WERI-Rb-1 (cell line): ENCODE data around the gene BTBD18.

Experiments
- DNase-seq: peaks from one replicate; pipeline ENCODE4 v3.0.0-alpha.2; 2020
- H3K27ac ChIP-seq: fragments of 250-450 bp; sonication (Bioruptor Pico); 2 replicates; pipeline ENCODE4 v1.5.1; 2020; ENCODE audit warnings: mild to moderate bottlenecking, moderate library complexity
- H3K27me3 ChIP-seq: fragments of 250-450 bp; sonication (Bioruptor Pico); 2 replicates; pipeline ENCODE4 v1.5.1; 2021; ENCODE audit warnings: mild to moderate bottlenecking, low read depth, moderate library complexity; ENCODE audit not compliant: insufficient read depth, severe bottlenecking
- H3K36me3 ChIP-seq: fragments of 250-450 bp; sonication (Bioruptor Pico); 2 replicates; pipeline ENCODE4 v1.5.1; 2020; ENCODE audit warnings: mild to moderate bottlenecking, moderate library complexity
- H3K4me3 ChIP-seq: 2 replicates; pipeline ENCODE4 v1.5.1; 2011; ENCODE audit warnings: low read depth, mild to moderate bottlenecking, control low read depth, low read length
- H3K9me3 ChIP-seq: fragments of 250-450 bp; sonication (Bioruptor Pico); 2 replicates; pipeline ENCODE4 v1.5.1; 2021; ENCODE audit warnings: mild to moderate bottlenecking, moderate library complexity; ENCODE audit not compliant: severe bottlenecking
- CTCF ChIP-seq: IDR thresholded peaks from 2 replicates; pipeline ENCODE4 v1.5.1; 2011; ENCODE audit warnings: low read depth, mild to moderate bottlenecking, control low read depth, inconsistent platforms, low read length

The BTBD18 gene

DNA sequence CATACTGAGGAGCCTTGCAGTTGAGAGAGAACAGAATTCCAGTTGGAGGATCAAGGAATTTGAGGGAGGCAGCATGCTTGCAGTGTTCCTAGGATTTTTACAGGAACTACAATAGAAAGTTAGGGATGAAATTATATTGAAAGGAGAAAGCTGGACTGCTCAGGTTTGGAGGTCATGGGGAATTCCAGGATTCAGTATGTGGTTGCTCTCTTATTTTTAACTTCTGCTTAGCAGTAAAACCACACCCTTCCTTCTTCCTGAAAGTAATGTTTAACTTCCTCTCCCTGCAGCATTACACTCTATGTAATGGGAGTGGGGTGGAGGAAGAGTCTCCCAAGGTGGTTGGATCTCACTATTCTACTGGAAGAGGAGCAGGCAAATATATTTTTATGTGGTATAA is 41.3 kb upstream of the BTBD18 start:
- H3K36me3 ChIP-seq = peaks cover 6% of the 10 kb centered on the region
- no peak overlapping the region for H3K27ac ChIP-seq
- no peaks in the 10 kb centered on the region for H3K27me3 ChIP-seq
- H3K4me3 ChIP-seq = no peak overlapping the region
- DNase-seq = no peak
- no peaks in the 10 kb centered on the region for H3K9me3 ChIP-seq
- TF ChIP-seq CTCF = no peak

DNA sequence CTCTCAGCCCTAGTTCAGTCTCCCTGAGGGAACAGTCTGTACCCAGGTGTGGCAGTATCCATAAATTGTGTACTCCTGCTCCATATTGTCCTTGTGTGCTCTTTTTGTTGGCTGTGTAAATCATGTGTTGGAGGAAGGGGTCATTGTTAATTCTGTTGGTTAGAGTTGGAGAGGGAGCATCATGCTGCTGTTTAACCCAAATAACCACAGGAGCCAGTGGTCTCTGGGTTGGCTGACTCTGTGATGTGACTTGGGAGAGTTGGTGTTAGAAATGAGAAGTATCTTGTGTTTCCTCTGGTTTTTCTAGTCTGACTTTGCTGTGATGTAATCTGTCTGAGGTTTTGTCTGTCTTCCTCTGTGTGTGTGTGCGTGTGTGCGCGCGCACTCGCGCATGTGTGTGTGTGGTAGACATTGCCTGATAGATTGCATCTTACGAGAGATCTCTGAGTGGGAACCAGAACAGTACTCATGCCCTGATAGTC is 40.5 kb upstream of the BTBD18 start:
- H3K4me3 ChIP-seq = no peak overlapping the region
- no peak for DNase-seq
- no peak overlapping the region for H3K27ac ChIP-seq
- H3K9me3 ChIP-seq = no peaks in the 10 kb centered on the region
- no peaks in the 10 kb centered on the region for H3K27me3 ChIP-seq
- peaks cover 6% of the 10 kb centered on the region for H3K36me3 ChIP-seq
- no peak for TF ChIP-seq CTCF

DNA sequence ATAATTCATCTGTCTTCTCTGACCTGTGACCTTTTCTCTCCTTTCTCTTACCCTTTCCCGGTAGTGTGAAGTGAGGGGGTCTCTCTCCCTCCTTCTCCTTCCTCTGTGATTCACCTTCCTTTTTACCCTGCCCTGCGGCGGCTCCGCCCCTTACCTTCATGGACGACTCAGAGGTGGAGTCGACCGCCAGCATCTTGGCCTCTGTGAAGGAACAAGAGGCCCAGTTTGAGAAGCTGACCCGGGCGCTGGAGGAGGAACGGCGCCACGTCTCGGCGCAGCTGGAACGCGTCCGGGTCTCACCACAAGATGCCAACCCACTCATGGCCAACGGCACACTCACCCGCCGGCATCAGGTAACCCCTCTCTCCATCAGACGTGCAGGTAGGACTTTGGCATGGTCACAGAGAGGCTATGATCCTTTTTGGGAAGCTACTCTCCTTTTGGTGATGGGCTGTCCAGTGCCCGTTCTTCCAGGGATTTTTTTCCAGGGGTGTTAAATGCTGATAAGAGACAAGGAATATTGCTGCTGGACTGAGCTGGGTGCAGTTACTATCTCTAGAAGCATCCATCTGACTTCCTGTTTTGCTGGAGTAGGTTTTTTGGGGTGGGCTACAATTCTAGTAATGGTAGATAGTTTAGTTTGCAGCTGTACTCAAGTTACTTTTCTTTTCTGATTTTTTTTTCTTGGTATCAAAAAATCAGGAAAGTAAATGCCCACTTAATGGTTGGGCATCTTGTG is 39.9 kb upstream of the BTBD18 start:
- TF ChIP-seq CTCF = no peak
- H3K27me3 ChIP-seq = no peaks in the 10 kb centered on the region
- DNase-seq = no peak
- H3K4me3 ChIP-seq = no peak overlapping the region
- H3K9me3 ChIP-seq = no peaks in the 10 kb centered on the region
- peaks cover 2% of the 10 kb centered on the region for H3K36me3 ChIP-seq
- no peak overlapping the region for H3K27ac ChIP-seq

DNA sequence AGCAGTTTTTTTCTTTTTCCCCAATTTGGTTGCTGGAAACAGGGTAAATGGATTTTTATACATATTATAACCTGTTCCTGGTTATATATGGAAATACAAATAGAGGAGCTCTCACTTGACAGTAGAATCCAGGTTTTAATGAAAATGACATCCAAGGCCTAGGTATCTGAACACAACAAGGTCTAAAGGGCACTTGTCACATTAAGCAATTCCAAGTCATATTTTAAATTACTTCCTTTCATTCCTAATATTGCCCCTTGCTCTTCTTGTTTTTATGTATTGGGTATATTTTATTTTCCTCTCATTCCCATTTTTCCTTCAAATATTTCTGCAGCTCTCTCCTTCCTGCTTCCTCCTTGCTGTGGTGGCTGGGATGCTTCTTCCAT is 37.1 kb upstream of the BTBD18 start:
- Histone ChIP-seq H3K36me3 (no peaks in the 10 kb centered on the region), H3K27ac (no peak overlapping the region), H3K9me3 (no peaks in the 10 kb centered on the region), H3K27me3 (no peaks in the 10 kb centered on the region), H3K4me3 (no peak overlapping the region)
- TF ChIP-seq CTCF = no peak
- DNase-seq = no peak

- Histone ChIP-seq H3K27me3 (no peaks in the 10 kb centered on the region), H3K36me3 (no peaks in the 10 kb centered on the region), H3K4me3 (no peak overlapping the region), H3K27ac (no peak overlapping the region), H3K9me3 (no peaks in the 10 kb centered on the region)
- DNase-seq = no peak
- no peak for TF ChIP-seq CTCF
Measured at GRCh38 chr11:57787920-57788702, 36.5 kb upstream of the BTBD18 start.
